Measurements from ENCODE around the gene RAB5A. TPM values are rescaled to one million over a fixed set of nuclear protein-coding genes. Genes with fewer than 3 reads are reported as not detected.
"Not testable (repeated sequence)": the region's sequence is repeated elsewhere in the genome, so short reads cannot be mapped to it uniquely, and the experiment has no call there.

The RAB5A gene
- total and polyA plus RNA-seq, 7 experiments from 2014 or later = 28.6 to 92.2 (median 53.8) TPM

- no peaks in the 10 kb centered on the region for H3K36me3 ChIP-seq (ENCODE audit: control insufficient read depth in 2 of 3, insufficient read depth in 3 of 3, low read length in 3 of 3)
- no peaks in the 10 kb centered on the region for H3K9me3 ChIP-seq (ENCODE audit: control insufficient read depth in 2 of 3, low read length in 3 of 3)
- intact Hi-C loops (cut with micrococcal nuclease) = no loop called here
- ATAC-seq (no peak), DNase-seq (no peak)
- no peak overlapping the region for H3K27ac Mint-ChIP-seq
- ChIA-PET CTCF (no interaction called here), POLR2A (interaction anchor here (1.1 kb wide), 1 partner anchor 13 kb away, joined by 4 read pairs; no protein-coding TSS in a partner anchor)
- H3K4me1 Mint-ChIP-seq = peaks cover 0 to 9% (median 7%) of the 10 kb centered on the region in 7 donors
- no peaks in the 10 kb centered on the region for H3K27me3 ChIP-seq (ENCODE audit: control insufficient read depth in 2 of 2, insufficient read depth in 2 of 2, low read length in 2 of 2)
- H3K4me3 Mint-ChIP-seq = no peak overlapping the region
- H3K27ac ChIP-seq (ENCODE audit: low read depth, low read length) = no peak overlapping the region
- H3K36me3 Mint-ChIP-seq = no peaks in the 10 kb centered on the region
- H3K9me3 Mint-ChIP-seq = no peaks in the 10 kb centered on the region
- no peak overlapping the region for H3K4me3 ChIP-seq (ENCODE audit: low read length)
- no peaks in the 10 kb centered on the region for H3K27me3 Mint-ChIP-seq
- no peaks in the 10 kb centered on the region for H3K4me1 ChIP-seq (ENCODE audit: control insufficient read depth in 2 of 2, insufficient read depth in 2 of 2, low read length in 2 of 2)
These were observed 80.2 kb downstream of the RAB5A start for GRCh38 chr3:20027136-20027535.

GRCh38 chr3:20028905-20029331, 82.0 kb downstream of the RAB5A start:
- Histone ChIP-seq H3K27me3 (ENCODE audit: control insufficient read depth in 2 of 2, insufficient read depth in 2 of 2, low read length in 2 of 2) (no peaks in the 10 kb centered on the region), H3K4me3 (ENCODE audit: low read length) (no peak overlapping the region), H3K4me1 (ENCODE audit: control insufficient read depth in 2 of 2, insufficient read depth in 2 of 2, low read length in 2 of 2) (no peaks in the 10 kb centered on the region), H3K9me3 (ENCODE audit: control insufficient read depth in 2 of 3, low read length in 3 of 3) (no peaks in the 10 kb centered on the region), H3K36me3 (ENCODE audit: control insufficient read depth in 2 of 3, insufficient read depth in 3 of 3, low read length in 3 of 3) (no peaks in the 10 kb centered on the region), H3K27ac (ENCODE audit: low read depth, low read length) (no peak overlapping the region)
- ATAC-seq = no peak
- H3K4me3 Mint-ChIP-seq = no peak overlapping the region
- no peaks in the 10 kb centered on the region for H3K36me3 Mint-ChIP-seq
- peaks cover 0 to 9% (median 4%) of the 10 kb centered on the region in 7 donors for H3K4me1 Mint-ChIP-seq
- H3K9me3 Mint-ChIP-seq = no peaks in the 10 kb centered on the region
- intact Hi-C loops (cut with micrococcal nuclease) = no loop called here
- POLR2A ChIA-PET = no interaction called here
- CTCF ChIA-PET = no interaction called here
- no peak overlapping the region for H3K27ac Mint-ChIP-seq
- H3K27me3 Mint-ChIP-seq = no peaks in the 10 kb centered on the region
- DNase-seq = no peak

- H3K36me3 ChIP-seq (ENCODE audit: control insufficient read depth in 2 of 3, insufficient read depth in 3 of 3, low read length in 3 of 3); H3K36me3 Mint-ChIP-seq; H3K4me3 Mint-ChIP-seq; H3K27ac ChIP-seq (ENCODE audit: low read depth, low read length); DNase-seq; H3K9me3 Mint-ChIP-seq; H3K9me3 ChIP-seq (ENCODE audit: control insufficient read depth in 2 of 3, low read length in 3 of 3); H3K27ac Mint-ChIP-seq; intact Hi-C loops (cut with micrococcal nuclease); H3K4me1 ChIP-seq (ENCODE audit: control insufficient read depth in 2 of 2, insufficient read depth in 2 of 2, low read length in 2 of 2); CTCF ChIA-PET; ATAC-seq; H3K27me3 Mint-ChIP-seq; H3K4me1 Mint-ChIP-seq; H3K27me3 ChIP-seq (ENCODE audit: control insufficient read depth in 2 of 2, insufficient read depth in 2 of 2, low read length in 2 of 2); POLR2A ChIA-PET; H3K4me3 ChIP-seq (ENCODE audit: low read length): not testable (repeated sequence)
These were observed 85.0 kb downstream of the RAB5A start for GRCh38 chr3:20031939-20032338.

Other genes with a start within 250 kb of the RAB5A start
- gene EFHB, start 12.9 kb upstream of the RAB5A start, total RNA-seq = 1 to 10 TPM in 3 of 5 experiments, under 1 TPM in 1, not detected in 1; 0.92 to 2.0 (median 1.4) TPM
- 1 to 10 TPM in 1 of 2 donors, not detected in 1; 1.8 TPM for gene EFHB, start 12.9 kb upstream of the RAB5A start, polyA plus RNA-seq
- not detected for gene PP2D1, start 65.2 kb downstream of the RAB5A start, total RNA-seq
- under 1 TPM; 0.29 to 0.60 TPM for gene PP2D1, start 65.2 kb downstream of the RAB5A start, polyA plus RNA-seq
- gene KAT2B, start 93.3 kb downstream of the RAB5A start, total RNA-seq = 100 to 1,000 TPM in 1 of 5 experiments, 10 to 100 TPM in 4; 58.5 to 127 (median 62.5) TPM
- 1 to 10 TPM; 1.7 to 2.4 TPM for gene KAT2B, start 93.3 kb downstream of the RAB5A start, polyA plus RNA-seq
- 10 to 100 TPM in 1 of 5 experiments, 1 to 10 TPM in 1, under 1 TPM in 3; 0.44 to 25.0 (median 0.89) TPM for gene SGO1, start 239.1 kb downstream of the RAB5A start, total RNA-seq
- under 1 TPM; 0.51 to 0.54 TPM for gene SGO1, start 239.1 kb downstream of the RAB5A start, polyA plus RNA-seq

Data from naive thymus-derived CD4-positive, alpha-beta T cell (primary cell).